Psoas muscle (tissue), 8 donors: ENCODE data around the gene GRSF1. TPM values are rescaled to one million over a fixed set of nuclear protein-coding genes. Genes with fewer than 3 reads are reported as not detected.

Source experiments
- ATAC-seq, 4 donors: fragments of 200-7000 bp; cut with Tn5 transposase; one replicate each; pipeline ENCODE4 v1.9.1; 2020; ENCODE audit warnings: moderate library complexity in 3 of 4, mild to moderate bottlenecking in 2 of 4
- DNase-seq, 2 donors: peaks; one replicate each; pipeline ENCODE4 v3.0.0-alpha.2; 2020
- H3K27ac ChIP-seq: fragments of 200-600 bp; one replicate; pipeline ENCODE4 v1.8.0; 2022
- H3K27me3 ChIP-seq, 3 donors: fragments of 200-600 bp in 1 of 3; one replicate each; pipeline versions ENCODE4 v1.6.1 to v1.8.0; 2013 to 2022; ENCODE audit warnings: low read length in 2 of 3, mild to moderate bottlenecking in 2 of 3, moderate library complexity in 1 of 3; ENCODE audit not compliant: insufficient read depth in 3 of 3
- H3K36me3 ChIP-seq, 2 donors: fragments of 200-600 bp in 1 of 2; one replicate each; pipeline versions ENCODE4 v1.6.1 to v1.8.0; 2013 to 2022; ENCODE audit warnings: low read depth in 1 of 2, mild to moderate bottlenecking in 1 of 2, moderate library complexity in 1 of 2; ENCODE audit not compliant: insufficient read depth in 1 of 2
- H3K4me1 ChIP-seq: fragments of 200-600 bp; one replicate; pipeline ENCODE4 v1.8.0; 2022
- H3K4me3 ChIP-seq: fragments of 200-600 bp; one replicate; pipeline ENCODE4 v1.8.0; 2022; ENCODE audit warnings: mild to moderate bottlenecking
- H3K9me3 ChIP-seq: fragments of 200-600 bp; one replicate; pipeline ENCODE4 v1.8.0; 2022
- CTCF ChIP-seq: fragments of 200-600 bp; IDR thresholded peaks from one replicate; pipeline ENCODE4 v1.8.0; 2022; ENCODE audit warnings: antibody characterized with exemption
- WGBS, 3 donors: extraction: QIAGEN DNeasy Blood & Tissue Kit; methylation state at CpG; one replicate each; pipeline versions ENCODE4 v1.1.6 to v1.1.7; 2013; 5-methylcytosine and 5-hydroxymethylcytosine counted together
- intact Hi-C, 2 donors: fragments of 100-400 bp; cut with DNase I; formaldehyde crosslinking; loops; one replicate each; pipeline versions ENCODE4 v1.11.0 to v1.14.2; 2022
- polyA plus RNA-seq, 3 donors: library from polyadenylated mRNA; stranded (reverse); fragments of 200-250 nt; gene quantifications; one replicate each; pipeline ENCODE4 v1.2.3, GENCODE V29; 2013
- total RNA-seq, 4 donors: library from RNA; stranded (reverse); fragmentation: NEBNext Ultra II Directional in 2 of 4; extraction: Animal tissue kit (Norgen Biotek cat#: 25700) in 2 of 4; gene quantifications; one replicate each; pipeline versions ENCODE4 v1.2.1 to v1.2.4, GENCODE V29; 2021 to 2023
- donor health status: healthy with polysubstance abuse.
- donor health status: DM: no; HTN: no; CAD: no; lungs with moderate emphysema.
- donor health status: Bipolar disorder and iron deficiency.
- donor health status: healthy.
- donor health status: DM: yes; HTN: yes; CAD: no.
- donor health status: DM: no; HTN: no; CAD: no.
- donor health status: DM: no; HTN: no; CAD: no.
- donor health status: DM: yes; HTN: yes; CAD: no.

GRSF1 gene
- total and polyA plus RNA-seq, 7 donors, result 85.2 to 144 (median 122) TPM

GRCh38 chr4:70831293-70831692 lies 8.4 kb downstream of the GRSF1 start:
- intact Hi-C loops, result loop anchor here in 1 of 2 donors (10.0 kb wide), 1 partner anchor 164 kb away; the partner anchor contains the start of gene DCK
- TF ChIP-seq CTCF, result no peak
- peaks cover 24% of the 10 kb centered on the region for H3K4me1 ChIP-seq
- WGBS, 3 donors, result 95 to 100% (median 96%) methylated on average over 4 of the region's 4 CpGs
- no peaks in the 10 kb centered on the region for H3K9me3 ChIP-seq
- ATAC-seq, result no peak
- no peak for DNase-seq
- H3K36me3 ChIP-seq, result peaks cover 16 to 92% of the 10 kb centered on the region in 2 donors
- no peak overlapping the region for H3K4me3 ChIP-seq
- no peak overlapping the region for H3K27ac ChIP-seq
- no peaks in the 10 kb centered on the region for H3K27me3 ChIP-seq

GRCh38 chr4:70830054-70830453 lies 9.6 kb downstream of the GRSF1 start:
- H3K4me3 ChIP-seq, result no peak overlapping the region
- H3K9me3 ChIP-seq, result no peaks in the 10 kb centered on the region
- intact Hi-C loops, result loop anchor here in 1 of 2 donors (10.0 kb wide), 1 partner anchor 165 kb away; the partner anchor contains the start of gene DCK
- WGBS, 3 donors, result 82 to 84% (median 84%) methylated on average over 9 of the region's 9 CpGs
- no peaks in the 10 kb centered on the region for H3K27me3 ChIP-seq
- peak in 3 of 4 donors; percentile 12 to 18 (median 13) for ATAC-seq
- peak overlapping the region; percentile 70 for H3K27ac ChIP-seq
- peaks cover 17% of the 10 kb centered on the region for H3K4me1 ChIP-seq
- TF ChIP-seq CTCF, result no peak
- no peak for DNase-seq
- peaks cover 20 to 96% of the 10 kb centered on the region in 2 donors for H3K36me3 ChIP-seq

- Histone ChIP-seq H3K36me3 (peaks cover 20 to 96% of the 10 kb centered on the region in 2 donors), H3K9me3 (no peaks in the 10 kb centered on the region), H3K27ac (peak overlapping the region; percentile 70), H3K4me3 (no peak overlapping the region), H3K27me3 (no peaks in the 10 kb centered on the region), H3K4me1 (peaks cover 17% of the 10 kb centered on the region)
- ATAC-seq (peak; percentile 95 to 98 (median 96)), DNase-seq (no peak)
- TF ChIP-seq CTCF, result no peak
- intact Hi-C loops, result no loop called here
- WGBS, 3 donors, result 22 to 47% (median 38%) methylated on average over 1 of the region's 1 CpG
Observed at GRCh38 chr4:70829492-70829891, 10.2 kb downstream of the GRSF1 start.

DNA sequence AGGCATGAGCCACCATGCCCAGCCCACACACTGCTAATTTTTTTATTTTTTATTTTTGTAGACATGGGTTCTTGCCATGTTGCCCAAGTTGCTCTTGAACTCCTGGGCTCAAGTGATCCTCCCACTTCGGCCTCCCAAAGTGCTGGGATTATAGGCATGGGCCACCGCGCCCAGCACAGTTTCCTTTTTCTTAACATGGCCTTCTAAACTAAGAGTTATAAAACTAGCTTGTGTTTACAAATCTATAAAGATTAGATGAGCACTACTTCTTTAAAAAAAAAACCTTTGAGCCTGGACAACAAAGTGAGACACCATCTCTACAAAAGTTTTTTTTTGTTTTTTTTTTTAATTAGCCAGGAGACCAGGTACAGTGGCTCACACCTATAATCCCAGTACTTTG lies 10.7 kb downstream of the GRSF1 start:
- 95 to 99% (median 98%) methylated on average over 3 of the region's 3 CpGs for WGBS, 3 donors
- Histone ChIP-seq H3K27me3 (no peaks in the 10 kb centered on the region), H3K27ac (peak overlapping the region; percentile 70), H3K4me1 (peaks cover 17% of the 10 kb centered on the region), H3K36me3 (peaks cover 20 to 96% of the 10 kb centered on the region in 2 donors), H3K9me3 (no peaks in the 10 kb centered on the region), H3K4me3 (no peak overlapping the region)
- no peak for TF ChIP-seq CTCF
- ATAC-seq (no peak), DNase-seq (no peak)
- intact Hi-C loops, result no loop called here

GRCh38 chr4:70818921-70819320 lies 20.8 kb downstream of the GRSF1 start:
- 93 to 99% (median 93%) methylated on average over 3 of the region's 3 CpGs for WGBS, 3 donors
- intact Hi-C loops, result no loop called here
- TF ChIP-seq CTCF, result no peak
- ATAC-seq, result no peak
- H3K4me1 ChIP-seq, result no peaks in the 10 kb centered on the region
- H3K36me3 ChIP-seq, result peaks cover 6 to 74% of the 10 kb centered on the region in 2 donors
- no peak for DNase-seq
- no peak overlapping the region for H3K27ac ChIP-seq
- H3K4me3 ChIP-seq, result no peak overlapping the region
- H3K9me3 ChIP-seq, result no peaks in the 10 kb centered on the region
- H3K27me3 ChIP-seq, result no peaks in the 10 kb centered on the region
